ENCODE data around the gene SLF1. TPM values are rescaled to one million over a fixed set of nuclear protein-coding genes. Genes with fewer than 3 reads are reported as not detected.

The SLF1 gene
- total and polyA plus RNA-seq, 9 of the 15 experiments (the other 6 are each of a cell fraction or from before 2014, with no cell fraction given) = 9.8 to 31.1 (median 16.3) TPM

DNA sequence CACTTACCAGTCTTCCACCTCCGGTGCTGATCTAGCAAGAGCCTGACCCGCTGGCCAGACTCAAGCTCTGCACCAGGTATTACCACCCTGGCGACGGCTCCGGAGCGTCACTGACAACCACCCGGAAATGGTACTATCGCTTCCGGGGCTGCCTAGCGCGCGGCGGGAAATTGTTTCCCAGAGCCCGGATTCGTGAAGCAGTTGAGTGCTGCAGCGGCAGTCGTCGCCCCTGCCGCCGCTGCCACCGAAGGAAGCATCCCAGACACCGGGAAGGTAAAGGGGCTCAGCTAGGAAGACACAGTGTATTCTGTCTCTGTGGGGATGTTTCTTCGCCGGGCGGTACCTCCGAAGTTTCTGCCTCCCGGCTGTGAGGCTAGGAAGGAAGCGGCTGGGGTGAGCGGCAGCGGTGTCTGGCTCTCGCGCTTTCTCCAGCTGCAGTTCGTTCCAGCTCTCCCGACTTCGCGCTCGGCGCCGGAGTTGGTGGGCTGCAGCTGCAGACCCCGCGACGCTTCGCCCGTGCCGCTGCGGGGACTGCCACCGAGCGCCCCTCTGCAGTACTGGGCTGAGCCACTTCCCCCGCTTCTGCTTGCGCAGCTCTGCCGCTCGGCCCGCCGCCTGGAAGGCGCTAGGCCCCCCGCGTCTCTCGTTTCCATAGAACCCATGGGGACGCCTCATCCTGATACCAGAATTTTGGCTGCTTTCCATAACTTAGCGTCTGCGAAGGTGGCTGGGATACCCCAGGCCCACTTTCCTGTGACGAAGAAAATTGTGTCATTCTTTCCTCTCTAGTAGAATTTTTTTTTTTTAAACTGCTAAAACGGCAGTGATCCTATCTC is at the start of gene SLF1, which contains the start of gene KIAA0825 (continued):
- TF ChIP-seq, protein P1, sequence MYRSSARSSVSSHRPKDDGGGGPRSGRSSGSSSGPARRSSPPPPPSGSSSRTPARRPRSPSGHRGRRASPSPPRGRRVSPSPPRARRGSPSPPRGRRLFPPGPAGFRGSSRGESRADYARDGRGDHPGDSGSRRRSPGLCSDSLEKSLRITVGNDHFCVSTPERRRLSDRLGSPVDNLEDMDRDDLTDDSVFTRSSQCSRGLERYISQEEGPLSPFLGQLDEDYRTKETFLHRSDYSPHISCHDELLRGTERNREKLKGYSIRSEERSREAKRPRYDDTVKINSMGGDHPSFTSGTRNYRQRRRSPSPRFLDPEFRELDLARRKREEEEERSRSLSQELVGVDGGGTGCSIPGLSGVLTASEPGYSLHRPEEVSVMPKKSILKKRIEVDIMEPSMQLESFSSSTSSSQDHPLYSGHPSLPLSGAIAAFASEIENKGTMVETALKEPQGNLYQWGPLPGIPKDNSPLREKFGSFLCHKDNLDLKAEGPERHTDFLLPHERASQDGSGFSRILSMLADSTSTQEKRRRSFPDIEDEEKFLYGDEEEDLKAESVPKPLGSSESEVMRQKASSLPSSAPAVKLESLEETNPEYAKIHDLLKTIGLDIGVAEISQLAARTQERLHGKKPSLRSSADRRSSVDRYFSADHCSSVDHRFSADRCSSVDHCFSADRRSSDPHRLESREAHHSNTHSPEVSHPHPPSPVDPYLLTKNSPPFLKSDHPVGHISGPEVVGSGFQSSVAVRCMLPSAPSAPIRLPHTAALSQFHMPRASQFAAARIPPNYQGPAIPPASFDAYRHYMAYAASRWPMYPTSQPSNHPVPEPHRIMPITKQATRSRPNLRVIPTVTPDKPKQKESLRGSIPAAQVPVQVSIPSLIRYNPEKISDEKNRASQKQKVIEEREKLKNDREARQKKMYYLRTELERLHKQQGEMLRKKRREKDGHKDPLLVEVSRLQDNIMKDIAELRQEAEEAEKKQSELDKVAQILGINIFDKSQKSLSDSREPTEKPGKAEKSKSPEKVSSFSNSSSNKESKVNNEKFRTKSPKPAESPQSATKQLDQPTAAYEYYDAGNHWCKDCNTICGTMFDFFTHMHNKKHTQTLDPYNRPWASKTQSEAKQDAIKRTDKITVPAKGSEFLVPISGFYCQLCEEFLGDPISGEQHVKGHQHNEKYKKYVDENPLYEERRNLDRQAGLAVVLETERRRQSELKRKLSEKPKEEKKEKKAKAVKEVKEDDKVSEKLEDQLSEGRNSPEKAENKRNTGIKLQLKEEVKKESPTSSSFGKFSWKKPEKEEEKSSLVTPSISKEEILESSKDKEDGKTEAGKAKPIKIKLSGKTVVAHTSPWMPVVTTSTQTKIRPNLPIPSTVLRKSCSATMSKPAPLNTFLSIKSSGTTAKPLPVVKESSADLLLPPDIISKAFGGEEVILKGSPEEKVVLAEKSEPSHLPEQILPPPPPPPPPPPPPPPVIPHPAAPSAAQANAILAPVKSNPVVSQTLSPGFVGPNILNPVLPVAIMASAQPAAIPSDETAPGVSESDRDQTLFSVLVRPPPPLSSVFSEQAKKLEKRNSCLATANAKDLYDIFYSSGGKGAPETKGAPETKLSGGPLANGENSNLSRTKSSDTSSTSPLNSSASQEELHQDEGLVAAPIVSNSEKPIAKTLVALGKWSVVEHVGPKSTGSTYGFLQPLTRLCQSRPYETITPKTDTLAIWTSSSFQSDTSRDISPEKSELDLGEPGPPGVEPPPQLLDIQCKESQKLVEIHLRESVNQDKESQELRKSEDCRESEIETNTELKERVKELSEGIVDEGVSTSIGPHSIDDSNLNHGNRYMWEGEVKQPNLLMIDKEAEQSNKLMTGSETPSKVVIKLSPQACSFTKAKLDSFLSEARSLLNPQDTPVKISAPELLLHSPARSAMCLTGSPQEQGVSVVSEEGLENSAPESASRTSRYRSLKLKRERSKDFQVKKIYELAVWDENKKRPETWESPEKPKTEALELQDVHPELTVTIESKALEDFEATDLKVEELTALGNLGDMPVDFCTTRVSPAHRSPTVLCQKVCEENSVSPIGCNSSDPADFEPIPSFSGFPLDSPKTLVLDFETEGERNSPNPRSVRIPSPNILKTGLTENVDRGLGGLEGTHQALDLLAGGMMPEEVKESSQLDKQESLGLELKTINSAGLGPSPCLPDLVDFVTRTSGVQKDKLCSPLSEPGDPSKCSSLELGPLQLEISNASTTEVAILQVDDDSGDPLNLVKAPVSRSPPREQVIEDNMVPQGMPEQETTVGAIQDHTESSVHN (IDR thresholded peaks at IDR 0.05; ENCODE audit: borderline replicate concordance in 1 of 2, low read depth in 1 of 2) = no peak
- TF ChIP-seq ZNF282 (CRISPR knock-in tag; IDR thresholded peaks at IDR 0.05) (no peak), ZNF57 (CRISPR knock-in tag; IDR thresholded peaks at IDR 0.05) (no peak), PHF8 (IDR thresholded peaks at IDR 0.05; ENCODE audit: borderline replicate concordance, low read length) (peak; percentile 83; the same call in 1 of the 2 replicates), ATF1 (CRISPR knock-in tag; IDR thresholded peaks at IDR 0.05) (no peak), ATF1 (tag; IDR thresholded peaks at IDR 0.05) (peak; percentile 80), ZNF133 (CRISPR knock-in tag; IDR thresholded peaks at IDR 0.05) (no peak), LARP7 (IDR thresholded peaks at IDR 0.05) (no peak), ZSCAN32 (CRISPR knock-in tag; IDR thresholded peaks at IDR 0.05) (no peak), NR4A1 (CRISPR knock-in tag; IDR thresholded peaks at IDR 0.05) (no peak), NR4A1 (tag; IDR thresholded peaks at IDR 0.05) (no peak), ZNF263 (CRISPR knock-in tag; IDR thresholded peaks at IDR 0.05; ENCODE audit: borderline replicate concordance) (no peak), NCOA4 (IDR thresholded peaks at IDR 0.05; ENCODE audit: partially characterized antibody) (no peak), SUPT5H (IDR thresholded peaks at IDR 0.05) (peak; percentile 80), CBX2 (IDR thresholded peaks at IDR 0.05; ENCODE audit: insufficient read depth, low read length, poor library complexity, severe bottlenecking) (no peak)
- TF ChIP-seq, protein P2, sequence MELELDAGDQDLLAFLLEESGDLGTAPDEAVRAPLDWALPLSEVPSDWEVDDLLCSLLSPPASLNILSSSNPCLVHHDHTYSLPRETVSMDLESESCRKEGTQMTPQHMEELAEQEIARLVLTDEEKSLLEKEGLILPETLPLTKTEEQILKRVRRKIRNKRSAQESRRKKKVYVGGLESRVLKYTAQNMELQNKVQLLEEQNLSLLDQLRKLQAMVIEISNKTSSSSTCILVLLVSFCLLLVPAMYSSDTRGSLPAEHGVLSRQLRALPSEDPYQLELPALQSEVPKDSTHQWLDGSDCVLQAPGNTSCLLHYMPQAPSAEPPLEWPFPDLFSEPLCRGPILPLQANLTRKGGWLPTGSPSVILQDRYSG (tag; conservative IDR thresholded peaks at IDR 0.05; ENCODE audit: low read depth) = no peak
- TF ChIP-seq, protein P3, sequence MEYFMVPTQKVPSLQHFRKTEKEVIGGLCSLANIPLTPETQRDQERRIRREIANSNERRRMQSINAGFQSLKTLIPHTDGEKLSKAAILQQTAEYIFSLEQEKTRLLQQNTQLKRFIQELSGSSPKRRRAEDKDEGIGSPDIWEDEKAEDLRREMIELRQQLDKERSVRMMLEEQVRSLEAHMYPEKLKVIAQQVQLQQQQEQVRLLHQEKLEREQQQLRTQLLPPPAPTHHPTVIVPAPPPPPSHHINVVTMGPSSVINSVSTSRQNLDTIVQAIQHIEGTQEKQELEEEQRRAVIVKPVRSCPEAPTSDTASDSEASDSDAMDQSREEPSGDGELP (CRISPR knock-in tag; IDR thresholded peaks at IDR 0.05; ENCODE audit: borderline replicate concordance) = peak; percentile 29
- TF ChIP-seq, protein P4, sequence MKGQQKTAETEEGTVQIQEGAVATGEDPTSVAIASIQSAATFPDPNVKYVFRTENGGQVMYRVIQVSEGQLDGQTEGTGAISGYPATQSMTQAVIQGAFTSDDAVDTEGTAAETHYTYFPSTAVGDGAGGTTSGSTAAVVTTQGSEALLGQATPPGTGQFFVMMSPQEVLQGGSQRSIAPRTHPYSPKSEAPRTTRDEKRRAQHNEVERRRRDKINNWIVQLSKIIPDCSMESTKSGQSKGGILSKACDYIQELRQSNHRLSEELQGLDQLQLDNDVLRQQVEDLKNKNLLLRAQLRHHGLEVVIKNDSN (CRISPR knock-in tag; IDR thresholded peaks at IDR 0.05) = no peak

All from K562 (cell line).